ENCODE measurements around the gene KLHDC4. TPM values are rescaled to one million over a fixed set of nuclear protein-coding genes. Genes with fewer than 3 reads are reported as not detected.

Gene KLHDC4
- total and polyA plus RNA-seq, 2 experiments from 2014 or later, result 23.0 to 41.1 TPM

- Histone ChIP-seq H3K4me2 (no peak overlapping the region), H3F3A (replicated peaks; ENCODE audit: low read depth) (0 out of 2 replicates have a peak, but pooled peaks cover 13% of the 10 kb centered on the region), H3K79me2 (replicated peaks; ENCODE audit: insufficient read depth) (peaks cover 85% of the 10 kb centered on the region), H2AFZ (no peak overlapping the region), H4K20me1 (replicated peaks; ENCODE audit: insufficient read depth) (peaks cover 41% of the 10 kb centered on the region), H3K27me3 (ENCODE audit: insufficient read depth) (no peaks in the 10 kb centered on the region), H3K9me2 (ENCODE audit: insufficient read depth) (no peaks in the 10 kb centered on the region), H3K27ac (ENCODE audit: low read depth) (no peak overlapping the region), H3K36me3 (ENCODE audit: insufficient read depth) (peaks cover 28% of the 10 kb centered on the region), H3K4me1 (ENCODE audit: insufficient read depth) (peaks cover 5% of the 10 kb centered on the region), H3K4me3 (no peak overlapping the region)
- TF ChIP-seq POLR2AphosphoS5 (IDR thresholded peaks at IDR 0.05; ENCODE audit: low read depth), result no peak
- no peak for DNase-seq (ENCODE audit: low spot score)
- Mint-ChIP-seq H3K36me3 (ENCODE audit: low read depth) (peaks cover 65% of the 10 kb centered on the region), H3K27ac (no peak overlapping the region), H3K27me3 (ENCODE audit: insufficient read depth, low read depth, poor library complexity) (peaks cover 5% of the 10 kb centered on the region), H3K4me3 (no peak overlapping the region), H3K4me1 (peaks cover 6% of the 10 kb centered on the region; the same call in 2 of the 3 replicates), H3K9me3 (peaks cover 2% of the 10 kb centered on the region; the same call in 1 of the 3 replicates)
- ATAC-seq, result no peak
Measured at GRCh38 chr16:87762071-87762571, 3.7 kb downstream of the KLHDC4 start.

- Histone ChIP-seq H3K27me3 (ENCODE audit: insufficient read depth) (no peaks in the 10 kb centered on the region), H2AFZ (no peak overlapping the region), H3K4me1 (ENCODE audit: insufficient read depth) (peaks cover 5% of the 10 kb centered on the region), H3K79me2 (replicated peaks; ENCODE audit: insufficient read depth) (peaks cover 83% of the 10 kb centered on the region), H3K9me2 (ENCODE audit: insufficient read depth) (no peaks in the 10 kb centered on the region), H3F3A (replicated peaks; ENCODE audit: low read depth) (0 out of 2 replicates have a peak, but pooled peaks cover 11% of the 10 kb centered on the region), H3K36me3 (ENCODE audit: insufficient read depth) (peaks cover 34% of the 10 kb centered on the region), H3K4me3 (no peak overlapping the region), H3K27ac (ENCODE audit: low read depth) (no peak overlapping the region), H4K20me1 (replicated peaks; ENCODE audit: insufficient read depth) (peaks cover 49% of the 10 kb centered on the region), H3K4me2 (no peak overlapping the region)
- Mint-ChIP-seq H3K36me3 (ENCODE audit: low read depth) (peaks cover 75% of the 10 kb centered on the region), H3K27ac (no peak overlapping the region; the same call in 1 of the 2 replicates), H3K27me3 (ENCODE audit: insufficient read depth, low read depth, poor library complexity) (peaks cover 4% of the 10 kb centered on the region), H3K4me3 (no peak overlapping the region), H3K9me3 (peaks cover 2% of the 10 kb centered on the region; the same call in 1 of the 3 replicates), H3K4me1 (peaks cover 6% of the 10 kb centered on the region; the same call in 2 of the 3 replicates)
- DNase-seq (ENCODE audit: low spot score) (no peak), ATAC-seq (no peak)
- no peak for TF ChIP-seq CREB1 (CRISPR knock-in tag; IDR thresholded peaks at IDR 0.05; ENCODE audit: low read depth)
- TF ChIP-seq ETS1 (IDR thresholded peaks at IDR 0.05), result no peak
- TF ChIP-seq STAT1 (IDR thresholded peaks at IDR 0.05; ENCODE audit: unreplicated experiment), result no peak
- TF ChIP-seq EZH2phosphoT487 (IDR thresholded peaks at IDR 0.05; ENCODE audit: unreplicated experiment), result no peak
- no peak for TF ChIP-seq POLR2AphosphoS5 (IDR thresholded peaks at IDR 0.05; ENCODE audit: low read depth)
- TF ChIP-seq REST (IDR thresholded peaks at IDR 0.05; ENCODE audit: unreplicated experiment), result no peak
- TF ChIP-seq ZNF462 (CRISPR knock-in tag; IDR thresholded peaks at IDR 0.05), result no peak
- TF ChIP-seq ZNF114 (CRISPR knock-in tag; IDR thresholded peaks at IDR 0.05), result no peak
- TF ChIP-seq NANOG (IDR thresholded peaks at IDR 0.05; ENCODE audit: borderline replicate concordance), result no peak
- no peak for TF ChIP-seq JUNB (IDR thresholded peaks at IDR 0.05; ENCODE audit: unreplicated experiment)
Measured at GRCh38 chr16:87761060-87761459, 4.7 kb downstream of the KLHDC4 start.

Measured in GM23338 (cell line).